ENCODE results near the gene NUB1. TPM values are rescaled to one million over a fixed set of nuclear protein-coding genes. Genes with fewer than 3 reads are reported as not detected.

Gene NUB1
- total RNA-seq, 2 experiments from 2014 or later = 36.0 to 40.4 TPM

DNA sequence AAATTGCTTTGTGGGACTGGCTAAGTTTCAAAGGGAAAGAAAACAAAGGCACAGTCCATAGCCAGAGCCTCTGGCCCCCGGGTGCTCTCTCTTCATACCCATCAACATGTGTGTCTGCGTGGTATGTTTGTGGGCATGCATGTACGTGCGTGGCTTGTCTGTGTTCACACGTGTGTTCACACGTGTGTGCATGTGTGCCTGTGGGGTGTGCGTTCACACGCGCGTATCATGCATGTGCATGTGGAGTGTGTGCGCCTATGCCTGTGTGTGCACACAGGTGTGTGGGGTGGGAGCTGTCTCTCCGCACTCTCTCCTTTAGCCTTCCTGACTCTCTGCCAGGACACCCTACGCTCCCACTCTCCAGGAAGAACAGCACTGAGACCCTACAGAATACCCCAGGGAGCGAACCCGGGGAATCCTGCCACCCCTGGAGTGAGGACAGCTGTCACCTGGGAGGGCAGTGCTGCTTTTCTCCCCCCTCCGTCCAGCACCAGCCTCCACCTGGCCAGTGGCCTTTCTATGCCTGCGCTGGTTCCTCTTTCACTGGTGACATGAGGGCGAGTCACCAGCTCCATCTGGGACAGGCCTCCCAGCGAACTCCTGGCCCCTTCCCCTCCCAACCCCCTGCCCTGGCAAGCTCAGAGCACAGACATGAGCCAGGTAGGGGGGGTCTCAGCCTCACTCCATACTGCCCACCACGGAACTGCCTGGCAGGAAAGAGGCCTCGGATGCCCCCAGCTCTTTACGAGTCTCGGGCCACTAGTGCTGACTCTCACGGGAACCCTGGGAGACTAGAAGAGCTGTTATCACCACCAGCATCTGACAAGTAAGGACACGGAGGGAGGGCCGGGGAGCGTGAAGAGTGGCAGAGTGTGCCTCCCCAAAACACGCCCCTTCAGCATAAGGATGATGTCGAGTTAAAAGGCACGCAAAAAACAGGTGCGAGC lies 51.7 kb downstream of the NUB1 start:
- POLR2A ChIA-PET = no interaction called here
- CTCF ChIA-PET = interaction anchor here (0.6 to 1.5 kb wide), 2 partner anchors 13 to 78 kb away, joined by 3 to 4 read pairs; no protein-coding TSS in a partner anchor

DNA sequence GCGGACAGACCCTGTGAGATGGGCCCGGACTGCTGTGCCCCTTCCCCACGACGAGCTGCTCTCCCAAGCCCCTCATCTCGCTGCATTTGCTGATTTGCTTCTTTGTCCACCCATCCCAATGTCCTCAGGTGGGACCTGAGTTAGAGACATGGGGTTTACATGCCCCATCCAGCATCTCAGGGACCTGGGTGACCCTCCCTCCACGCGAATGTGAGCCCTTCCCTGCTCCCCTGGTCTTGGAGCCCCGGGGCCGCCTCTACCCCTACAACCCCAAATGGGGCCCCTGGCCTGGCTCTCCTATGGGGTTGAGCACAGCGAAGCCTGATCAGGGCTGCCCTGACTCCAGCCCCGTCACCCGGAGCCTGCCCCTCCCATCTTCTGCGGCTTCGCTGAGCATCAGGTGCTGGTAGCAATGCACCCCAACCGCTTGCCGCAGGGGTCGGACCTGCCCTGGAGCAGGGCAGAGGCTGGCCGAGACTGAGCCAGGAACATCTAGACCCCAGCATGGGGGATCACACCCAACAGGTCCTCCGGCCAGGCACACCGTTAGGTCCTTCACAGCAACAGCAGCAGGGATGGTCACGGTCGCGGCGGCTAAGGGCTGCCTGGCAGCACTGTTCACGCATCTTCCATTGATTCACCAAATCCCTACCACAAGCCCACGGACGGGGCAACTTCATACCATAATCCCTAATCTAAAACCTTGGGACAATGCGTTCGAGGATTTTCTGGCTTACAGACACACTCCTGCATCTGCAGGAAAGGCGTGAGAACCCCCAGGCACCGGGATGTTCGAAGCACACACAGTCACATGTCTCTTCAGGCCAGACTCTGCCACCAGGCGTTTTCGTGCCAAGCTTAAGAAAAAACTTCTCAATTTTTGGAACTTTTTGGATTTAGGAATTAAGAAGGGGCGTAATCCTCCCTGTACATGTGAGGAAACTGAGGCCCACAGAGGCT lies 52.7 kb downstream of the NUB1 start:
- ChIA-PET POLR2A (no interaction called here), CTCF (interaction anchor here (0.6 to 0.7 kb wide), 2 partner anchors 14 to 39 kb away, joined by 3 read pairs; no protein-coding TSS in a partner anchor)

DNA sequence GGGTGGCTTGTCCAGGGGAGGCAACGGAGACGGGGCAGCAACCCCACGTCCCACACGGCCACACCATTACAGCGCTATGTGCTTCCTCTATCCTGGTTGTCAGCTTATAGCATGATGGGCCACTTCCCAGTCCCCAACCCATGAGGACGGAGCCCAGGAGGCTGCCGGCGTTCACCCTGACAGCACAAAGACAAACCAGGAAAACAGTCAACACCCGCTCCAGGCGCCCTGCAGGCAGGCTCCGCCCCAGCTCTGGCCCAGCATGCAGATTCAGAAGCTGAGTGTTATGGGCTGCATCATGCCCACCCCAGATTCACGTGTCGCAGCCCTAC lies 53.4 kb downstream of the NUB1 start:
- ChIA-PET POLR2A (no interaction called here), CTCF (interaction anchor here (0.7 kb wide), 1 partner anchor 40 kb away, joined by 3 read pairs; no protein-coding TSS in a partner anchor)

DNA sequence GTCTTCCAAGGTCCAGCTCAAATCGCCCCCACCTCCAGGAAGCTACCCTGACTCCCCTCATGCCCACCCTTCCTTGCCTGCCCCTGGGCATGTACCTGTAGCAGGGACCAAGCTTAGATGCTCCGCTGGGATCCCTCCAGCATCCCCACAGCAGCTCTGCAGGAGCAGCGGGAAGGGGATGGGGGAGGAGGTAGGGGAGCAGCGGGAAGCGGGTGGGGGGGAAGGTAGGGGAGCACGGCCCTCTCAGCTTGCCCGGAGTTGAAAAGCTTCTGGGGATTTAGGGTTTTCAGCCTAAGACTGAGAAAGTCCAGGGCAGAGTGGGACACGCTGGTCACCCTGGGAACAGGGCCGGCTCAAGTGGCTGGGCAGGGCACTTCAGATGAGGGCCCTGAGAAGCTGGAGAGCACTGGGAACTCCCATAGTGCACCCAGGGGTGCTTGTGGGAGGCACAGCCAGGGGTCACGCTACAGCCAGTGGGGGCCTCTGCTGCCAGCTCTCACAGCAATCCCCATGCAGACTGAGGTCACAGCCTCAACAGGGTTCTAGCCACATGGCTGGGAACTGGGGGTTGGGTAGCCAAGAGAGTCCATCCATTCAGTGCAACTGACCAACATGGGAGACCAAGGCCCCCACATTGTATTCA lies 54.8 kb downstream of the NUB1 start:
- ChIA-PET CTCF (interaction anchor here (0.8 kb wide), 1 partner anchor 47 kb away, joined by 3 read pairs; no protein-coding TSS in a partner anchor), POLR2A (no interaction called here)

GRCh38 chr7:151397026-151397425 lies 55.4 kb downstream of the NUB1 start:
- POLR2A ChIA-PET = no interaction called here
- CTCF ChIA-PET = interaction anchor here (1.0 kb wide), 1 partner anchor 51 kb away, joined by 4 read pairs; no protein-coding TSS in a partner anchor

- ChIA-PET POLR2A (no interaction called here), CTCF (interaction anchor here (1.4 kb wide), 1 partner anchor 36 kb away, joined by 3 read pairs; no protein-coding TSS in a partner anchor)
Measured at GRCh38 chr7:151398446-151399304, 57.1 kb downstream of the NUB1 start.

- POLR2A ChIA-PET = no interaction called here
- CTCF ChIA-PET = interaction anchor here (1.4 kb wide), 1 partner anchor 37 kb away, joined by 3 read pairs; no protein-coding TSS in a partner anchor
Measured at GRCh38 chr7:151399305-151399601, 57.6 kb downstream of the NUB1 start.

GRCh38 chr7:151399906-151400305 lies 58.3 kb downstream of the NUB1 start:
- CTCF ChIA-PET = interaction anchor here (1.4 kb wide), 1 partner anchor 37 kb away, joined by 3 read pairs; no protein-coding TSS in a partner anchor

DNA sequence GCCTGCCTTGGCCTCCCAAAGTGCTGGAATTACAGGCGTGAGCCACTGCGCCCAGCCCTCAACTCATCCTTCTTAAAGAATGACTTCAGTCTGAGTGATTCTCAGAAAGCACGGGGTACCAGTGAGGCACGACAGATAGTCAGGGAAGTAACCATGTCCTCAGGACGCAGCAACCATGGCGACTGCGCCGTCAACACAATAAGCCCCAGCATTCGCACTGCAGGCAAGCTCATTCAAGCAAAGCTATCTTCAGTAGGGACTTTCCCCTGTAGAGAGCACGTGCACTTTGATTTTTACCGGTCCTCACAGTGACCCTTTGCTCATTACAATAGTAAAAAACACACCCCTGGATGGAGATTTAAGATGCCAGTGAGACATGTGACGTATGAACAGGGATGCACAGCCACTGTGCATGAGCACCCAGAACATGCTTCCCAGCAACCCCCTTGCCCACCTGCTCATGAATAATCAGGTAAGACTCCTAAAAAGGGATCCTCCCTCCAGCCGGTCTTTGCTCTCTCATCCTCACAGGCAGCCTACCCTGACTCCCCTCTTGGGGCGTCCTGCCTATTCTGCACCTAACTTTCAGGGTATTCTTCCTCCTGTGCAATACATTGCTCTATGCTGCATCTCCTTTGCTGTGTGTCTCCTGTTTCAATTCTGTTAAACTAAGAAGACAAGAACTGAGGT lies 59.2 kb downstream of the NUB1 start:
- CTCF ChIA-PET = no interaction called here
- POLR2A ChIA-PET = no interaction called here

More at GRCh38 chr7:151399906-151400305, 58.3 kb downstream of the NUB1 start:
- POLR2A ChIA-PET = no interaction called here

- POLR2A ChIA-PET = no interaction called here
- CTCF ChIA-PET = interaction anchor here (0.6 kb wide), 1 partner anchor 88 kb away, joined by 3 read pairs; no protein-coding TSS in a partner anchor
Measured at GRCh38 chr7:151402029-151402835, 60.6 kb downstream of the NUB1 start.

- ChIA-PET POLR2A (no interaction called here), CTCF (interaction anchor here (1.1 to 4.1 kb wide), 2 partner anchors 45 to 89 kb away, joined by 4 to 13 read pairs; no protein-coding TSS in a partner anchor)
Measured at GRCh38 chr7:151403764-151404163, 62.2 kb downstream of the NUB1 start.

GRCh38 chr7:151404216-151405011 lies 62.8 kb downstream of the NUB1 start:
- CTCF ChIA-PET = interaction anchor here (1.1 to 4.1 kb wide), 2 partner anchors 45 to 89 kb away, joined by 4 to 13 read pairs; no protein-coding TSS in a partner anchor

GRCh38 chr7:151405056-151405455 lies 63.4 kb downstream of the NUB1 start:
- ChIA-PET POLR2A (no interaction called here), CTCF (interaction anchor here (4.1 kb wide), 1 partner anchor 44 kb away, joined by 13 read pairs; no protein-coding TSS in a partner anchor)

More at GRCh38 chr7:151404216-151405011, 62.8 kb downstream of the NUB1 start:
- POLR2A ChIA-PET = no interaction called here

DNA sequence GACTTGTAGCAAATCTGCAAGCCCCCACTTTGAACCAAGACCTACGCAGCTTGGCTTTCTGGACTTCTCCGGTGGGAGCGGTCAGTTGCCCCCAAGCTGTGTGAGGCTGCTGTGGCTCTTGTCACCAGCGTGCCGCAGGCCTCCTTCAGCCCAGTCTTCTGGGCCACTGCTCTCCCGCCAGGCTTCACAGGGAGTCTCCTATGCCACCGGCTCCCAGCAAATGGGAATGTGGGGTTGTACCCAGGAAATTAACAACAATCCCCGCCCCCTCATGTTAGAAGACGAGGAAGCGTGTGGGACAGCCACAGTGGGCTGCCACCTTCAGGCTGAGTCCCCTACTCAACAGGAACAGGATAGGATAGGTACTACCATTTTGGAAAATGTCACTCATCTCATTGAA lies 64.0 kb downstream of the NUB1 start:
- CTCF ChIA-PET = interaction anchor here (4.1 kb wide), 1 partner anchor 43 kb away, joined by 13 read pairs; no protein-coding TSS in a partner anchor
- POLR2A ChIA-PET = no interaction called here

- ChIA-PET CTCF (interaction anchor here (4.1 kb wide), 1 partner anchor 43 kb away, joined by 13 read pairs; no protein-coding TSS in a partner anchor), POLR2A (no interaction called here)
Measured at GRCh38 chr7:151406051-151406875, 64.7 kb downstream of the NUB1 start.
